HG03342 (cell line): ENCODE measurements around the gene RTEL1.
"Not testable (repeated sequence)": the region's sequence is repeated elsewhere in the genome, so short reads cannot be mapped to it uniquely, and the experiment has no call there.

Experiments
- ATAC-seq: cut with Tn5 transposase; IDR thresholded peaks from one replicate; pipeline ENCODE4 v1.9.1; 2021; ENCODE audit warnings: mild to moderate bottlenecking, moderate library complexity; ENCODE audit not compliant: unreplicated experiment

RTEL1 gene

DNA sequence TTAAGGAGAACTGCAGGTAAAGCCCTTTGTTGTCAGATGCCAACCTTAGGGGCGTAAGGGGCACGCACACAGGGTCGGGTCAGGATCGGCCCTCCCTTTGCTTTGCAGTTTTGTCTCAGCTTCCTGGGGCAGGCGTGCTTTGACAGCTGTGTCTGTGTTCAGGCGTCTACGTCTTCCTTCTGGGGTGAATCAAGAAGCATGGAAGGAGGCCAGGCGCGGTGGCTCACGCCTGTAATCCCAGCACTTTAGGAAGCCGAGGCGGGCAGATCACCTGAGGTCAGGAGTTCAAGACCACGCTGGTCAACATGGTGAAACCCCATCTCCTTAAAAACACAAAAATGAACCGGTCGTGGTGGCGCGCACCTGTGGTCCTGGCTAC, 51.0 kb downstream of the RTEL1 start:
- no peak for ATAC-seq

DNA sequence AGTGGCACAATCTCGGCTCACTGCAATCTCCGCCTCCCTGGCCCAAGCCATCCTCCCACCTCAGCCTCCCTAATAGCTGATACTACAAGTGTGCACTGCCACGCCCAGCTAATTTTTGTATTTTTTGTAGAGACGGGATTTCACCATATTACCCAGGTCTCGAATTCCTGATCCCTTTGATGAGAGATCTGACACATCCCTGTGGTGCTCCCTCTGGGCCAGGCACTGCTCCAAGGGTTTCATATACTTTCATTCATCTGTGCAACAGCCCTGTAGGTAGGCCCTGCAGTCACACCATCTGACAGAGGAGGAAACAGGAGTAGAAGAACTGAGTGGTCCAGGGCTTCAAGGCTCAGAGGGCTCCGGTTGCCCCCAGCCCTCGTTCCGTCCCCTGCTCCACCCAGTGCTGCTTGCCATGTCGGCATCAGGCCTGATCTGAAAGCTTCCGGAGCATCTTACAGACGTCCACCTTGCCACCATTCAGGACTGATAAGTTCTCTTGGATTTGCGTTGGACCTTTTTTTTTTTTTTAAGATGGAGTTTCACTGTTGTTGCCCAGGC, 53.1 kb downstream of the RTEL1 start:
- ATAC-seq, result no peak

DNA sequence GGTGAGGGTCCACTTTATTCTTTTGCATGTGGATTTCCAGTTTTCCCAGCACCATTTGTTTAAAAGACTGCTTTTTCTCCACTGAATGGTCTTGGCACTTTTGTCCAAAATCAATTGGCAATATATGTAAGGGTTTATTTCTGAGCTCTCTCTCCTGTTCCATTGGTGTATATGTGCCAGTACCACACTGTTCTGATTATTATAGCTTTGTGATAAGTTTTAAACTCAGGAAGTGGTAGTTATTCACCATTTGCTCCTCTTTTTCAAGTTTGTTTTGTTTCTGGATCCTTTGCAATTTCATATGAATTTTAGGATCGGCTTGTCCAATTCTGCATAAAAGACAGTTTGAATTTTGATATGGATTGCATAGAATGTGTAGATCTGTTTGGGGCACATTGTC, 54.1 kb downstream of the RTEL1 start:
- ATAC-seq, result no peak

DNA sequence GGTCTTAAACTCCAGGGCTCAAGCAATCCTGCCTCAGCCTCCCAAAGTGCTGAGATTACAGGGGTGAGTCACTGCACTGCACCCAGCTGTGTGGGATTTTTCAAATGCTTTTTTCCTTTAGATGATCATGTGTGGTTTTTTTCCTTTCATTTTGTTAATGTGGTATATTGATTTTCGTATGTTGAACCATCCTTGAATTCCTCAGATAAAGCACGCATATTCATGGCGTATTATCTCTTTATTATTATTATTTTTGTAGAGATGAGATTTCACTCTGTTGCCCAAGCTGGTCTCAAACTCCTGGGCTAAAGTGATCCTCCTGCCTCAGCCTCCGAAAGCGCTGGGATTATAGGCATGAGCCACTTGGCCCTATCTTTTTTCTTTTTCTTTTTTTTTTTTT, 56.7 kb downstream of the RTEL1 start:
- no peak for ATAC-seq

DNA sequence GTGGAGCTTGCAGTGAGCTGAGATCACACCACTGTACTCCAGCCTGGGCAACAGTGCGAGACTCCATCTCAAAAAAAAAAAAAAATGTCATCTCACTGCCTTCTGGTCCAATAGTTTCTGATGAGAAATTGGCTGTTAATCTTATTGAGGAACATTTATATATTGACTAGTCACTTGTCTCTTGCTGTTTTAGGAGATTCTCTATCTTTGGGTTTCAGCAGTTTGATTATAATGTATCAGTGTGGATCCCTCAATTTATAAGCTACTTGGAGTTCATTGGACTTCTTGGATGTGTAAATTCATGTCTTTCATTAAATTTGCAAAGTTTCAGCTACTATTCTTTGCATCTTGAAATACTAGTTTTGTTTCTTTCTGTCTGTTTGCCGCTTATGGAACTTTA, 60.9 kb downstream of the RTEL1 start:
- no peak for ATAC-seq

DNA sequence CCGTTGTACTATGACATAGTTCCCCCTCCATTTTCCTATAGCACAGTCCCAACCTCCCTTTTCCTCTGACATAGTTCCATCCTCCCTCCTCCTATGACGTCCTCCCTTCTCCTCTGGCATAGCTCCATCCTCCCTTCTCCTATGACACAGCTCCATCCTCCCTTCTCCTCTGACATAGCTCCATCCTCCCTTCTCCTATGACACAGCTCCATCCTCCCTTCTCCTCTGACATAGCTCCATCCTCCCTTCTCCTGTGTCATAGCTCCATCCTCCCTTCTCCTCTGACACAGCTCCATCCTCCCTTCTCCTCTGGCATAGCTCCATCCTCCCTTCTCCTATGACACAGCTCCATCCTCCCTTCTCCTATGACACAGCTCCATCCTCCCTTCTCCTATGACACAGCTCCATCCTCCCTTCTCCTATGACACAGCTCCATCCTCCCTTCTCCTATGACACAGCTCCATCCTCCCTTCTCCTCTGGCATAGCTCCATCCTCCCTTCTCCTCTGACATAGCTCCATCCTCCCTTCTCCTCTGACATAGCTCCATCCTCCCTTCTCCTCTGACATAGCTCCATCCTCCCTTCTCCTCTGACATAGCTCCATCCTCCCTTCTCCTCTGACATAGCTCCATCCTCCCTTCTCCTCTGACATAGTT, 65.0 kb downstream of the RTEL1 start:
- ATAC-seq, result not testable (repeated sequence)

DNA sequence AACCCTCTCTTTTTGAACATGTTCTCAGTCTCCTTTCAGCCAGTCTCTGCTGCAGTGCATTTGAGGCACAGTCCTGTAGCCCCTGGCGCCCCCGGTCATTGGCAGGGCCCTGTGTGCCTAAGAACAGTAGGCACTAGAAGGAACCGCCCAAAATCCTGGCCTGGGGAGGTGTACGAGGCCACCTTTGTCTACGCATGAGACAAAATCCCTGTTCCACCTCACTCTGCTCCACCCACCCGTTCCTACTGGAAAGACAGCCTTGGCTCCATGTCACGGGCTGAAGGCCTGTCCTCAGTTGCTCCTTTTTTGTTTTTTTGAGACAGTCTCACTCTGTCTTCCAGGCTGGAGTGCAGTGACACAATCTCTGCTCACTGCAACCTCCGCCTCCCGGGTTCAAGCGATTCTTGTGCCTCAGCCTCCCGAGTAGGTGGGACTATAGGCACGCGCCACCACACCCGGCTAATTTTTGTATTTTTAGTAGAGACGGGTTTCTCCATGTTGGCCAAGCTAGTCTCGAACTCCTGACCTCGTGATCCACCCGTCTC, 72.1 kb downstream of the RTEL1 start:
- ATAC-seq, result not testable (repeated sequence)

DNA sequence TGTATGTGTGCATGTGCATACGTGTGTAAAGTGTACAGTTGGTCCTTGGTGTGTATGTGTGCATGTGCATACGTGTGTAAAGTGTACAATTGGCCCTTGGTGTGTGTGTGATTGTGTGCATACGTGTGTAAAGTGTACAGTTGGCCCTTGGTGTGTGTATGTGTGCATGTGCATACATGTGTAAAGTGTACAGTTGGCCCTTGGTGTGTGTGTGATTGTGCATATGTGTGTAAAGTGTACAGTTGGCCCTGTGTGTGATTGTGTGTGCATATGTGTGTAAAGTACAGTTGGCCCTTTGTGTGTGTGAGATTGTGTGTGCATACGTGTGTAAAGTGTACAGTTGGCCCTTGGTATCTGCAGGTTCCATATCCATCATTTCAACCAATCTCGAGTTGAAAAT, 73.3 kb downstream of the RTEL1 start:
- ATAC-seq, result no peak

DNA sequence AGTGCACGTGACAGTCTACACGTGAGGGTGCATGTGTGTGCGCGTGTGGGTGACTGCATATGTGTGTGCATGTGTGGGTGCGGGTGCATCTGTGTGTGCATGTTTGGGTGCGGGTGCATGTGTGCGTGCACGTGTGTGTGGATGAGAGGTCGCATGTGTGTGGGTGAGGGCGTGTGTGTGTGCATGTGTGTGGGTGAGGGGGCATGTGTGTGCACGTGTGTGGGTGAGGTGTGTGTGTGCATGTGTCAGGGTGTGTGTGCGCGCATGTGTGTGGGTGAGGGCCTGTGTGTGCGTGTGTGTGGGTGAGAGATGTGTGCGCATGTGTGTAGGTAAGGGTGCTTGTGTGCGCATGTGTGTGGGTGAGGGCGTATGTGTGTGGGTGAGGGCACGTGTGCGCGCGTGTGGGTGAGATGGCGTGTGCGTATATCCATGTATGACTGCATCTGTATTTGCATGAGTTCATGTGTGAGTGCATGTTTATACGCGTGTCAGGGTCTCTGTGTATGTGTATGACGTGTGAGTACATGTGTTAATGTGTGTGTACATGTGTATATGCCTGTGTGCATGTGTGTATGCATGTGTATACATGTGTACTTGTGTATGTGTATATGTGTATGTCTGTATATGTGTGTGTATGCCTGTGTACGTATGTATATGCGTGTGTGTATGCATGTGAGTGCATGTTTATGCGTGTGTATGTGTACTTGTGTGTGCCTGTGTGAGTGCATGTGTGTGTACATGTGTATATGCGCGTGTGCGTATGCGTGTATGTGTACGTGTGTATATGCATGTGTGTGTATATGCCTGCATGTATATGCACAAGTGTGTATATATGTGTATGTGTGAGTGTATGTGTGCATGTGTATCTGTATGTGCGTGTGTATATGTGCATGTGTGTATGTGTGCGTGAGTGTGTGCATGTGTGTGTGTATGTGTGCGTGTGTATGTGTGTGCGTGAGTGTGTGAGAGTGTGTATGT, 74.3 kb downstream of the RTEL1 start:
- no peak for ATAC-seq

DNA sequence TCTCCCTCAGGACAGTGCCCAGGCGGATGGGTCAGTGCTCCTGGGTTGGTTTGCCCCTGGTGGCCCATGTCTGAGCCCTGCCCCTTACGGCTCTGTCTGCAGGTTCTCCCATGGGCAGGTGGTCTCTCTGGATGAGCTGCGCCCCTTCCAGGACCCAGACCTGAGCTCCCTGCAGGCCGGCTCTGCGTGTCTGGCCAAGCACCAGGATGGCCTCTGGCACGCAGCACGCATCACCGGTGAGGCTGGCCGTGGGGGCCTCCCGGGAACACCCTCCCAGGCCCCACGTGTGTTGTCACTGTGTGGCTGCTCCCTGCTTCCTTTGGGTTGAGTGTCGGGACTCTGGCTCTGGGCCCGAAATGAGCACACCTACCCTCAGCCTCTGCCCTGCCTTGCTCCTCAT, 75.0 kb downstream of the RTEL1 start:
- ATAC-seq, result no peak

DNA sequence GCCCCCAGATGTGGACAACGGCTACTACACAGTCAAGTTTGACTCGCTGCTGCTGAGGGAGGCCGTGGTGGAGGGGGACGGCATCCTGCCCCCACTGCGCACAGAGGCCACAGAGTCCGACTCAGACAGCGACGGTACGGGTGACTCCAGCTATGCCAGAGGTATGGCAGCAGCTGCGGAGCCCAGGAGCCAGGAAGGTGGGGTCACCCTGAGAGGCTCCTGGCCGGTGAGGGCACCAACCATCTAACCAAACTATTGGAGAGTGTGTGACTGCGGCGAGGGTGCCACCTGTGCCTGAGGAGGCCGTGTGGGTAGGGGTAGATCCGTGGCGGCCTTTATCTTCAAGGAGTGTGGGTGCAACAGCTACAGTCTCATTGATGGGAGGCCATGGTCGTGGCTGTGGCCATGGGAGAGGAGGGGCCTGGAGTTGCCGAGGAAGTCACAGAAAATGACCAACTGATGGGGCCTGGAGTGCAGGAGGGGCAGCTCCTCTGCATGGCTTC, 75.5 kb downstream of the RTEL1 start:
- no peak for ATAC-seq

DNA sequence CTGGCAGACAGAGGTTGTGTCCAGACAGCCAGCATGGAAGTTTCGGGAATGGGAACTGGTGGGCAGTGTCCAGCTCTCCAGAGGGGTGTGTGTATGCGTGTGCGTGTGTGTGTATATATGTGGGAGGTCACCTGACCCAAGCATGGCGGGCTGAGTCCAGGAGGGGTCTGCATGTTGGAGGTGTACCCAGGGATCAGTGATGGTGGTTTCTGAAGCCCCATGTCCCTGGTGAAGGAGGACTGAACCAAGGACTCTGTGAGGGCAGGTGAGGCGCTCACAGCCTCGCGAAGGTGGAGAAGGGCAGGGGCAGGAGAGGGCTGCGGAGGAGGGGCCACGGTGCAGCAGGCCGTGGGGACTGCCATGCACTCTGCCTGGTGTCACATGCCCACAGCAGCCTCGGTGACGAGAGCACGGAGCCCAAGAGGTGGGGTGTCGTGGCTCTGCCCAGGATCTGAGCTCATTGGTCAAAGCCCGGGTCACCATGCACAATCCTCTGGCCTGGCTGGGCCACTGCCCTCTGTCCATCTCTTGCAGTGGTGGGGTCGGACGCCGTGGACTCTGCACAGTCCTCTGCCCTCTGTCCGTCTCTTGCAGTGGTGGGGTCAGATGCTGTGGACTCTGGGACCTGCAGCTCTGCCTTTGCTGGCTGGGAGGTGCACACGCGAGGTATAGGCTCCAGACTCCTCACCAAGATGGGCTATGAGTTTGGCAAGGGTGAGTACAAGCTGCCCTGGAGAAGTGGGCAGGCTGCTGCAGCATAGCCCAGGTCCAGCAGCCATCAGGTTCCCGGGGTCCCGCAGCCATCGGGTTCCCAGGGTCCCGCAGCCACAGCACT, 76.2 kb downstream of the RTEL1 start:
- no peak for ATAC-seq

DNA sequence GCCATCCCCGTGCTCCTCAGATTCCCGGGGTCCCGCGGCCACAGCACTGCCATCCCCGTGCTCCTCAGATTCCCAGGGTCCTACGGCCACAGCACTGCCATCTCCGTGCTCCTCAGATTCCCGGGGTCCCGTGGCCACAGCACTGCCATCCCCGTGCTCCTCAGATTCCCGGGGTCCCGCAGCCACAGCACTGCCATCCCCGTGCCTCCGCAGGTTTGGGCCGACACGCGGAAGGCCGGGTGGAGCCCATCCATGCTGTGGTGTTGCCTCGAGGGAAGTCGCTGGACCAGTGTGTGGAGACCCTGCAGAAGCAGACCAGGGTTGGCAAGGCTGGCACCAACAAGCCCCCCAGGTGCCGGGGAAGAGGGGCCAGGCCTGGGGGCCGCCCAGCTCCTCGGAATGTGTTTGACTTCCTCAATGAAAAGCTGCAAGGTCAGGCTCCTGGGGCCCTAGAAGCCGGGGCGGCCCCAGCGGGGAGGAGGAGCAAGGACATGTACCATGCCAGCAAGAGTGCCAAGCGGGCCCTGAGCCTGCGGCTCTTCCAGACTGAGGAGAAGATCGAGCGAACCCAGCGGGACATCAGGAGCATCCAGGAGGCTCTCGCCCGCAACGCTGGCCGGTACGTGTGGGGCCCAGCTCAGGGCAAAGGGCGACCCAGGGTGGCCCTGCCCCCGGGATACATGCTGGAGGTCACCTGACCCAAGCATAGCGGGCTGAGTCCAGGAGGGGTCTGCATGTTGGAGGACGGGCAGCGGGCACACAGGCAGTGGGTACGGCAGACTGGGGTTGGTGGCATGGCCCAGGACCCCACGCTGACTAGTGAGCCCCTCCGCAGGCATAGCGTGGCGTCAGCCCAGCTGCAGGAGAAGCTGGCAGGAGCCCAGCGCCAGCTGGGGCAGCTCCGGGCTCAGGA, 77.1 kb downstream of the RTEL1 start:
- ATAC-seq, result no peak

DNA sequence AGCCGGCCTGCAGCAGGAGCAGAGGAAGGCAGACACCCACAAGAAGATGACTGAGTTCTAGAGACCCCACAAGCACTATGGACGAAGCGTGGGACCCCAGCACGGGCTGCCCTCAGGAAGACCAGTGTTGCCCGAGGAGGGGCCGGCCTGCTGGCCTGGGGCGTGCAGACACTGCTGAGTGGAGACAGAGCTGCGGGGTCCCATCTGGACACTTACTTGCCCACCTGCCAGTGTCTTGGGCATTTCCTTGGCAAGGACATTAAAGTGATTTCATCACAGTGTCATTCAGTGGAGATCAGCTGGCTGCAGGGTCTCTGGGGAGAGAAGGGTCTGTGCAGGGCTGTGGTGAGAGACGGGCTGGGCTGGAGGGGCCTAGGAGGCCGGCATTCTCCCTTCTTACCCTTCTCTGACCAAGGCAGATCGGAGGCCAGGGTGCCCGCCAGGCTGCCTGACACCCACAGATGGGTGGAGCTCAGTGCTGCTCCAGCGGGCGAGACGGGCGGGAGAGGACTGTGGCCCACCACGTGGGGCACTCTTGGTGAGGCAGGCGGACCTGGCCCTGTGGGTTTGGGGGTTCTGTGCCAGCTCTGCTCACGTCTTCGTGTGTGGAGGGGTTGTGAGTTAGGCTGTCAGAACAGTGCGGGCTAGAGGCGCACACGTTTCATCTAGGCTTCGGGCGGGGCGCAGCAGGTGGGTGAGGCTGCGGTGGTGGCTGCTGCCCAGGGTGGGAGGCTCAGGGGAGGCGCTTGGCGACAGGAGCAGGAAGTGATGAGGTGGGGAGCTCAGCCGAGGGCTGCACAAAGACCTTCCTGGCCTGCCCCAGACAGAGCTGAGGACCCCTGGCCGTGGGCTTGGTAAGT, 78.0 kb downstream of the RTEL1 start, which contains the start of gene LIME1:
Gene LIME1 (plus strand): TSS at position 806 of the 860 bp plus-strand sequence. CDS start 886 bp downstream, outside the sequence.
- ATAC-seq, result no peak

DNA sequence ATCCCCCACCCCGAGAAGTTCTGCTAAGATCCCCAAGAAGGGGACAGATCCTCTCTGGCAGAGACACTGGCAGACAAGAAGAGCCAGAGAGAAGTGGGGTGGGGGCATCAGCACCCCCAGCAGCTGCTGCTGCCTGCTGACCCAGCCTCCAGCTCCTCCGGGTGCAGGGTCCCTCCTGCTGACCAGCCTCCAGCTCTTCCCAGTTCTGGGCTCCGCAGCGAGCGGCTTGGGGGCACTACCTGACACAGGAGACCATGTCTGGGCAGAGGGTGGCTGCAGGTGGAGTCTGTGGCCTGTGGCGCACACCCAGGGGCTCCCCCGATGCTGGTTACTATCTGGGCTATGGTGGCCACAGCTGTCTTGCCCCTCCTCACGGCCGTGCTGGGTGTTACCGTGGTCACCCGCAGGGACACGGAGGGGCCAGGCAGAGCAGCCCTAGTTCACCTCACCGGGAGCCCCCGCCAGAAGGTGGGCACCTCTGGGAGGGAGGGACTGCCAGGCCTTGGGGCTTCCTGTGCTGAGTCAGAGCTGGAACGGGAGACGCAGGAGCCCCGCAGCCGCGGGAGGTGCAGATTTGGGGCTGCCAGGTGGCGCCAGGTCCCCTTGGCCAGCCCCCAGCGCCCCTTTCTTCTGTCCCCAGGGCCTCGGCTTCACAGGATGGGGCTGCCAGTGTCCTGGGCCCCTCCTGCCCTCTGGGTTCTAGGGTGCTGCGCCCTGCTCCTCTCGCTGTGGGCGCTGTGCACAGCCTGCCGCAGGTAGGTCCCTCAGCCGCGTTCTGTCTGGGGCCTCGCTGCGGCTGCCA, 79.0 kb downstream of the RTEL1 start:
- no peak for ATAC-seq

DNA sequence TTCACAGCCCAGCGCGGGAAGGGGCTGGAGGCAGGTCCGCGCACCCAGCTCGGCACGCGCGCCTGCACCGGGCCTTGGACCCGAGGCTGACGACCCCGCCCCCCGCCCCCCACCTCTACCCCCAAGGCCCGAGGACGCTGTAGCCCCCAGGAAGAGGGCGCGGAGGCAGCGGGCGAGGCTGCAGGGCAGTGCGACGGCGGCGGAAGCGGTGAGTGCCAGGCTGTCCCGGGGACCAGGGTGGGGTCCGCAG, 79.5 kb downstream of the RTEL1 start:
- no peak for ATAC-seq

DNA sequence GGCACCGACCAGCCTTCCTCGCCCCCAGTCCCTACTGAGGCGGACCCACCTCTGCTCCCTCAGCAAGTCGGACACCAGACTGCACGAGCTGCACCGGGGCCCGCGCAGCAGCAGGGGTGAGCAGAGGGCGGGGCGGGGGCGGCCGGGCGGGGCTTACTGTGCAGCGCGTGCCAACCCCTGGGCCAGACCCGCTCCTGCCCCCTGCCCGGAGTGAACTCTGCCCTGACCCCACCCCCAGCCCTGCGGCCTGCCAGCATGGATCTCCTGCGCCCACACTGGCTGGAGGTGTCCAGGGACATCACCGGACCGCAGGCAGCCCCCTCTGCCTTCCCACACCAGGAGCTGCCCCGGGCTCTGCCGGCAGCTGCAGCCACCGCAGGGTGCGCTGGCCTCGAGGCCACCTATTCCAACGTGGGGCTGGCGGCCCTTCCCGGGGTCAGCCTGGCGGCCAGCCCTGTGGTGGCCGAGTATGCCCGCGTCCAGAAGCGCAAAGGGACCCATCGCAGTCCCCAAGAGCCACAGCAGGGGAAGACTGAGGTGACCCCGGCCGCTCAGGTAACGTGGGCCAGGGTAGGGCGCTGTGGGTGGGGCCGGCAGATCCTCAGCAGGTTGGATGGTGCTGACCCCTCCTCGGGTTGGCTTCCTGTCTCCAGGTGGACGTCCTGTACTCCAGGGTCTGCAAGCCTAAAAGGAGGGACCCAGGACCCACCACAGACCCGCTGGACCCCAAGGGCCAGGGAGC, 80.0 kb downstream of the RTEL1 start:
- no peak for ATAC-seq
